Activated naive CD8-positive, alpha-beta T cell (primary cell): ENCODE data around the gene HSH2D.

Source experiments
- H3K27ac Mint-ChIP-seq: one replicate; pipeline ENCODE4 v1.8.0; 2021; ENCODE audit warnings: mixed read lengths
- H3K27me3 Mint-ChIP-seq: one replicate; pipeline ENCODE4 v1.8.0; 2021; ENCODE audit warnings: mixed read lengths
- H3K36me3 Mint-ChIP-seq: one replicate; pipeline ENCODE4 v1.8.0; 2021; ENCODE audit warnings: mixed read lengths
- H3K4me1 Mint-ChIP-seq: one replicate; pipeline ENCODE4 v1.8.0; 2021; ENCODE audit warnings: low read depth, mixed read lengths
- H3K4me3 Mint-ChIP-seq: one replicate; pipeline ENCODE4 v1.8.0; 2021; ENCODE audit warnings: mild to moderate bottlenecking, mixed read lengths
- H3K9me3 Mint-ChIP-seq: one replicate; pipeline ENCODE4 v1.8.0; 2021; ENCODE audit warnings: low read depth, mixed read lengths

Gene HSH2D

DNA sequence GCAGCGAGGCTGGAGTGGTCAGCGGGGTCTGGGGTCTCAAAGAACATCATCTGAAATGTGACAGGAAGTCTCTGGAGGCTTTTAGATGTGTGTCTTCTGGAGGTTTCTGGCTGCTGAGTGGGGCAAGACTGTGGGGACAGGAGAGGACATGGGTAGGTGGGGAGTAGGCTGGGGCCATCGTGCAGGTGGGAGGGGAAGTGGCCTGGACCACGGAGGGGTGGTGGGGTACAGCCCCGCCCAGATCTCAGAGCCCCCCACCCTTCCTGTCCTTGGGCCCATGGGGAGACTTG is 60.5 kb downstream of the HSH2D start:
- Mint-ChIP-seq H3K27me3 (no peaks in the 10 kb centered on the region), H3K36me3 (peaks cover 14% of the 10 kb centered on the region), H3K4me1 (peaks cover 76% of the 10 kb centered on the region), H3K4me3 (no peak overlapping the region), H3K9me3 (no peaks in the 10 kb centered on the region), H3K27ac (peak overlapping the region; percentile 73)

DNA sequence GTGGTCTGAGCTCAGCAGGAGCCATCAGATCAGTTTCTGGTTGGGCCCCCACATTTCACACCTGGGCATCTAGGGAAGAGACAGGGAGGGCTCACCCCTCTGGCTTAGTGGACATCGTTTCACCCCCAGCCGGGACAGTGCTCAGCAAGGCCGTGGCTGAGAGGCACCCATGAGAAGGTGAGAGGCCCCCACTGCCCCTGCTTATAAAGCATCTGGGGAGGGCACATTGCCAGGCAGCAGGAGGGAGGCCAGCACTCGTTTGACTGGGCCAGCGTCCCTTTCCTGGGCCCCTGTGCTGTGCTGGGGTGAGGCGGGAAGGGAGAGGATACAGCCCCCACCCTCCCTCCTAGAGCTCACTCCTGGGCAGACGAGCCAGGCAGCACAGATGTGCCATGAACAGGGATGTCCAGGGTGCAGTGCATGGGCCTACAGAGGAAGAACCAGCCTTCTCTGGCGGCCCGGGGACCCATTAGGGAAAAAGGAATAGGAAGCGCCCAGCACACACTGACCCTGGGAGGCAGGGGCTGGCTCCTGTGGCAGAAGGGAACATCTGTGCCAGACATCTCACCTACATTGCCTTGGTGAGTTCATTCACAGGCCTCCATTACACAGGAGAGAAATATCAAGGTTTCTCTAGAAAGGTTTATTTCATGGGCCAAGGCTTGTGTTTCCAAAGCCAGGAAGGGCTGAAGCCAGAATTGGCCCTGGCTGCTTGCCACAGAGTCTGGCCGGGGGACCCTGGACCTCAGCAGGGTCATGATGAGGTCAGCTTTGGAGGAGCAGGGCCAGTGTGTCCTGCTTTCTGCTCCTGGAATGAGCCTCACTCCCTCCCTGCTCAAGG is 61.9 kb downstream of the HSH2D start:
- Mint-ChIP-seq H3K27ac (no peak overlapping the region), H3K4me3 (no peak overlapping the region), H3K27me3 (no peaks in the 10 kb centered on the region), H3K9me3 (no peaks in the 10 kb centered on the region), H3K4me1 (peaks cover 78% of the 10 kb centered on the region), H3K36me3 (peaks cover 23% of the 10 kb centered on the region)

DNA sequence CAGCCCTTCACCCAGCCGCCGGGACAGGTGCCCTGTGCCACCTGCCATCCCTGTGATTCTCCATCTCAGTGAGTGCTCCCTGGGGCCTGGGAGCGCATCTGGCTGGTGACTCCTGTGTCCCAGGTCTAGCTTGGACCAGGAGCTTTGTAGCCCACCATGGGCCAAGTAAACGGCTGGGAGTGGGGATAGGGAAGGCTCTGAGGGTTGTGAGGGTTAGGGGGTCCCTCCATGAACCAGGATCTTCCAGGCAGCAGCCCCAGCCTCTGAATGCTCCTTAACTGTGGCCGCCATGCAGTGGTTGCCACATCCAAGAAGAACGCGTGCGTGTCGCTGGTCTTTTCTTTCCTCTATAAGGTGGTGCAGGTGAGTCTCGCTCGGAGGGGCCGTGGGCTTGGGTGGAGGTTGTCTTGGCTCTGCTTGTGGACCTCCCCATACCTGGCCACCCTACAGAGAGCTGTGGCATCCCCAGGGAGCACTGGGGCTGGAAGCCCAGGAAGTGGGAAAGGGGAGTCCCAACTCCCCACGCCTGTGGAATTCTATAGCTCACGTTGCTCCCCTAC is 62.6 kb downstream of the HSH2D start:
- peaks cover 76% of the 10 kb centered on the region for H3K4me1 Mint-ChIP-seq
- no peaks in the 10 kb centered on the region for H3K9me3 Mint-ChIP-seq
- H3K27ac Mint-ChIP-seq: peak overlapping the region; percentile 96
- peaks cover 24% of the 10 kb centered on the region for H3K36me3 Mint-ChIP-seq
- peak overlapping the region; percentile 42 for H3K4me3 Mint-ChIP-seq
- H3K27me3 Mint-ChIP-seq: no peaks in the 10 kb centered on the region

DNA sequence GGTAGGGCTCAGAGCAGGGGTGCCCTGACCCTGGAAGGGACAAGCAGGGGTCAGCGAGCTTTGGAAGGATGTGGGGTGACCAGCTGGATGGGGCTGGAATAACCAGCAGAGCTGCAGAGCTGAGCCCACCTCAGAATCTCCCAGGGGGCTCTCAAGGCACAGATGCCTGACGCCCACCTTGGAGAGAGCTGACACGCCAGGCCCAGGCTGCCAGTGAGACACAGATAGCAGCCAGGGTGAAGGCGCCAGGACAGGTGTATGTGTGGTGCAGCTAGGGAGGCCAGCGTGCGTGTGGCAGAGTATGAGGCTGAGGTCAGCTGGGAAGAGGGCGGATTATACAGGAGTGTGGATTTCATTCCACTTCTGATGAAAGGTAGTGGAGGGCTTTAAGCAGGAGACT is 63.2 kb downstream of the HSH2D start:
- Mint-ChIP-seq H3K4me3 (peak overlapping the region; percentile 77), H3K4me1 (peaks cover 78% of the 10 kb centered on the region), H3K27ac (peak overlapping the region; percentile 96)

DNA sequence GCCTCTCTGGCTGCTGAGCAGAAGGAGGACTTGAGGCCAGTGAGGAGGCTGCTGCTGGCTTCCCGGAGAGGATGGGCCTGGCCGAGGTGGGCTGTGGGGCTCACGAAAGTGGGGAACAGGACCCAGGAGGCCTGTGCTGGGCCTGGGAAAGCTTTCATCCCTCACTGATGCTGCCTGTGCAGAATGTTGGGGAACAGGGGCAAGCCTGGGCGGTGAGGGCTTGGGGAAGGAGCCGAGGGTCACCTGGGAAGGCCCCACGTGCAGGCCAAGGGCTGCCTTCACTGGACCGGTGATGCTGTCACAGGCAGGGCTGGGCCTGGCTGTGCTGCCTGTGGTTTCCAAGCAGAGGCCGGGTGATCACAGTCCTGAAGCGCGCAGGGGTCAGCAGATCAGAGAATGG is 63.6 kb downstream of the HSH2D start:
- H3K27me3 Mint-ChIP-seq: no peaks in the 10 kb centered on the region
- H3K9me3 Mint-ChIP-seq: no peaks in the 10 kb centered on the region
- H3K27ac Mint-ChIP-seq: peak overlapping the region; percentile 96
- peaks cover 30% of the 10 kb centered on the region for H3K36me3 Mint-ChIP-seq
- peaks cover 79% of the 10 kb centered on the region for H3K4me1 Mint-ChIP-seq
- H3K4me3 Mint-ChIP-seq: peak overlapping the region; percentile 84

More for the DNA sequence above, 63.2 kb downstream of the HSH2D start:
- peaks cover 26% of the 10 kb centered on the region for H3K36me3 Mint-ChIP-seq
- no peaks in the 10 kb centered on the region for H3K9me3 Mint-ChIP-seq
- H3K27me3 Mint-ChIP-seq: no peaks in the 10 kb centered on the region

DNA sequence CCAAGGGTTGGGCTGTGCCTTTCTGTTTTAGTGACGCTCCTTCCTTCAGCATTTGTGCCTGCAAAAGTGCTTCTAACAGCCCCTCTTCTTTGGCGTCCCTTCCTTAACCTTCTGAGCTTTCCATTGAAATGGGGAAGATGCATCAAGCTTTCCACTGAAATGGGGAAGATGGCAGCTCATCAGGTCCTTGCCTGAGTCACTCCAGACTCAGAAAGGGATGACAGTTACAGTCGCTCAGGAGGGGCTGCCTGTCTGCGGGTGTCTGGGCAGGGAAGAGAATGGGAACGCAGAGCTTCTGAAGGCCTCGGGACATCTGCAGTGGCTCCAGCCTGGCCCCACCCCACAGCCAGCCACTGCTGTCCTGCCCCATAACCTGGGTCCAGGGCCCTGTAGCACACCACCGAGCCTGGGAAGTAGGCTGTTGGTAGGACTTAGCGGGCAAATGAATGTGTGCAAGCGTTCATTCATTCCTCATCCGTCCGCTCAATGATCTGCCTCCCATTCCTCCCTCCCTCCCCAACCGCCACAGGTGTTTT is 64.1 kb downstream of the HSH2D start:
- peak overlapping the region; percentile 84 for H3K4me3 Mint-ChIP-seq
- H3K36me3 Mint-ChIP-seq: peaks cover 31% of the 10 kb centered on the region
- H3K27ac Mint-ChIP-seq: peak overlapping the region; percentile 87
- H3K27me3 Mint-ChIP-seq: no peaks in the 10 kb centered on the region
- H3K4me1 Mint-ChIP-seq: peaks cover 80% of the 10 kb centered on the region
- H3K9me3 Mint-ChIP-seq: no peaks in the 10 kb centered on the region
